ENCODE data around the gene RSAD1. TPM values are rescaled to one million over a fixed set of nuclear protein-coding genes. Genes with fewer than 3 reads are reported as not detected.

The RSAD1 gene
- total RNA-seq, 1 donor from 2014 or later = 37.5 TPM

DNA sequence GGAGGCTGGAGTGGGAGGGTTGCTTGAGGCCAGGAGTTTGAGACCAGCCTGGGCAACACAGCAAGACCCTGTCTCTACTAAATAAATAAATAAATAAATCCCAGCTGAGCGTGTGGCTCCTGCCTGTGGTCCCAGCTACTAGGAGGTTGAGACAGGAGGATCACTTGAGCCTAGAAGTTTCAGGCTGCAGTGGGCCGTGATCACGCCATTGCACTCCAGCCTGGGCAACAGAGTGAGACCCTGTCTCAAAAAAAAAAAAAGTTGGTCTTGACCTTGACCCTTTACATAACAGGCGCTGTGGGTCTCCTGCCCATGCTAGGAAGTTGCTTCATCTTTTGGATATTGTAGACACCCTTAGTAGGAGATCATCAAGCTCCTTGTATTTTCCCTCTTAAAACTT lies 41.3 kb upstream of the RSAD1 start:
- H3K36me3 Mint-ChIP-seq (ENCODE audit: unreplicated experiment) = no peaks in the 10 kb centered on the region
- no peaks in the 10 kb centered on the region for H3K27me3 Mint-ChIP-seq (ENCODE audit: unreplicated experiment)
- H3K9me3 Mint-ChIP-seq (ENCODE audit: unreplicated experiment) = no peaks in the 10 kb centered on the region
- H3K4me3 Mint-ChIP-seq (ENCODE audit: unreplicated experiment) = no peak overlapping the region
- no peak overlapping the region for H3K27ac Mint-ChIP-seq (ENCODE audit: unreplicated experiment)
- DNase-seq (ENCODE audit: extremely low spot score, unreplicated experiment) = no peak
- no peaks in the 10 kb centered on the region for H3K4me1 Mint-ChIP-seq (ENCODE audit: unreplicated experiment)
- TF ChIP-seq, protein P1, sequence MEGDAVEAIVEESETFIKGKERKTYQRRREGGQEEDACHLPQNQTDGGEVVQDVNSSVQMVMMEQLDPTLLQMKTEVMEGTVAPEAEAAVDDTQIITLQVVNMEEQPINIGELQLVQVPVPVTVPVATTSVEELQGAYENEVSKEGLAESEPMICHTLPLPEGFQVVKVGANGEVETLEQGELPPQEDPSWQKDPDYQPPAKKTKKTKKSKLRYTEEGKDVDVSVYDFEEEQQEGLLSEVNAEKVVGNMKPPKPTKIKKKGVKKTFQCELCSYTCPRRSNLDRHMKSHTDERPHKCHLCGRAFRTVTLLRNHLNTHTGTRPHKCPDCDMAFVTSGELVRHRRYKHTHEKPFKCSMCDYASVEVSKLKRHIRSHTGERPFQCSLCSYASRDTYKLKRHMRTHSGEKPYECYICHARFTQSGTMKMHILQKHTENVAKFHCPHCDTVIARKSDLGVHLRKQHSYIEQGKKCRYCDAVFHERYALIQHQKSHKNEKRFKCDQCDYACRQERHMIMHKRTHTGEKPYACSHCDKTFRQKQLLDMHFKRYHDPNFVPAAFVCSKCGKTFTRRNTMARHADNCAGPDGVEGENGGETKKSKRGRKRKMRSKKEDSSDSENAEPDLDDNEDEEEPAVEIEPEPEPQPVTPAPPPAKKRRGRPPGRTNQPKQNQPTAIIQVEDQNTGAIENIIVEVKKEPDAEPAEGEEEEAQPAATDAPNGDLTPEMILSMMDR (IDR thresholded peaks at IDR 0.05) = no peak

GRCh38 chr17:50439008-50439407 lies 39.7 kb upstream of the RSAD1 start:
- H3K36me3 Mint-ChIP-seq (ENCODE audit: unreplicated experiment) = no peaks in the 10 kb centered on the region
- TF ChIP-seq, protein P1 (IDR thresholded peaks at IDR 0.05) = no peak
- no peak overlapping the region for H3K4me3 Mint-ChIP-seq (ENCODE audit: unreplicated experiment)
- H3K27ac Mint-ChIP-seq (ENCODE audit: unreplicated experiment) = no peak overlapping the region
- no peaks in the 10 kb centered on the region for H3K9me3 Mint-ChIP-seq (ENCODE audit: unreplicated experiment)
- H3K4me1 Mint-ChIP-seq (ENCODE audit: unreplicated experiment) = peaks cover 9% of the 10 kb centered on the region
- DNase-seq (ENCODE audit: extremely low spot score, unreplicated experiment) = no peak
- no peaks in the 10 kb centered on the region for H3K27me3 Mint-ChIP-seq (ENCODE audit: unreplicated experiment)

- DNase-seq (ENCODE audit: extremely low spot score, unreplicated experiment) = no peak
- Mint-ChIP-seq H3K4me1 (ENCODE audit: unreplicated experiment) (peaks cover 9% of the 10 kb centered on the region), H3K27me3 (ENCODE audit: unreplicated experiment) (no peaks in the 10 kb centered on the region), H3K9me3 (ENCODE audit: unreplicated experiment) (no peaks in the 10 kb centered on the region), H3K27ac (ENCODE audit: unreplicated experiment) (no peak overlapping the region), H3K4me3 (ENCODE audit: unreplicated experiment) (no peak overlapping the region), H3K36me3 (ENCODE audit: unreplicated experiment) (no peaks in the 10 kb centered on the region)
- TF ChIP-seq, protein P1 (IDR thresholded peaks at IDR 0.05) = no peak
Measured at GRCh38 chr17:50440172-50440837, 38.4 kb upstream of the RSAD1 start.

GRCh38 chr17:50440838-50441829 lies 37.5 kb upstream of the RSAD1 start:
- H3K4me3 Mint-ChIP-seq (ENCODE audit: unreplicated experiment) = no peak overlapping the region
- no peaks in the 10 kb centered on the region for H3K9me3 Mint-ChIP-seq (ENCODE audit: unreplicated experiment)
- H3K27ac Mint-ChIP-seq (ENCODE audit: unreplicated experiment) = no peak overlapping the region
- peaks cover 9% of the 10 kb centered on the region for H3K4me1 Mint-ChIP-seq (ENCODE audit: unreplicated experiment)
- no peaks in the 10 kb centered on the region for H3K27me3 Mint-ChIP-seq (ENCODE audit: unreplicated experiment)
- no peaks in the 10 kb centered on the region for H3K36me3 Mint-ChIP-seq (ENCODE audit: unreplicated experiment)
- DNase-seq (ENCODE audit: extremely low spot score, unreplicated experiment) = no peak
- TF ChIP-seq, protein P1 (IDR thresholded peaks at IDR 0.05) = no peak

GRCh38 chr17:50443505-50443974 lies 35.1 kb upstream of the RSAD1 start:
- Mint-ChIP-seq H3K4me1 (ENCODE audit: unreplicated experiment) (peaks cover 9% of the 10 kb centered on the region), H3K27me3 (ENCODE audit: unreplicated experiment) (no peaks in the 10 kb centered on the region), H3K9me3 (ENCODE audit: unreplicated experiment) (no peaks in the 10 kb centered on the region), H3K4me3 (ENCODE audit: unreplicated experiment) (no peak overlapping the region), H3K27ac (ENCODE audit: unreplicated experiment) (no peak overlapping the region), H3K36me3 (ENCODE audit: unreplicated experiment) (no peaks in the 10 kb centered on the region)
- TF ChIP-seq, protein P1 (IDR thresholded peaks at IDR 0.05) = no peak
- no peak for DNase-seq (ENCODE audit: extremely low spot score, unreplicated experiment)
